Measurements from ENCODE around the gene STX7. TPM values are rescaled to one million over a fixed set of nuclear protein-coding genes. Genes with fewer than 3 reads are reported as not detected.

The STX7 gene
- total RNA-seq, 1 donor from 2014 or later, result 50.0 TPM

DNA sequence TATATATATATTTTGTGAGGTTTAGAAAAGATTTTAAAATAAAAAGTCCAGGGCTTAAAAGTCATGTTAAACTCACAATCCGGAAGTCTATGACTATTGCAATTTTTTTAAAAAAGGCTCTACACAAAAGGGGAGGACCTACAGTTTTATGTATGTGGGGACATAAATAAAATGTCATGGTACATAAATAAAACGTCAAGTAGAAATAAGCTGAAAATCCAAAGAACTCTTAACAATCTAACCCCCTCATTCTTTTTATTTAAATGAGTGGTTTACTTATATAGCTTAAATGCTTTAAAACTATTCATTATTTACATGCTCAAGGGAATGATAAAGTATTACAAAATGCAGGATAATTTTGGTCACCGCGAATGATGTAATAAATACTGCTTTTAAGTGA, 36.2 kb downstream of the STX7 start:
- no peak for DNase-seq

- DNase-seq, result no peak
These were observed 37.0 kb downstream of the STX7 start for GRCh38 chr6:132475925-132476324.

DNA sequence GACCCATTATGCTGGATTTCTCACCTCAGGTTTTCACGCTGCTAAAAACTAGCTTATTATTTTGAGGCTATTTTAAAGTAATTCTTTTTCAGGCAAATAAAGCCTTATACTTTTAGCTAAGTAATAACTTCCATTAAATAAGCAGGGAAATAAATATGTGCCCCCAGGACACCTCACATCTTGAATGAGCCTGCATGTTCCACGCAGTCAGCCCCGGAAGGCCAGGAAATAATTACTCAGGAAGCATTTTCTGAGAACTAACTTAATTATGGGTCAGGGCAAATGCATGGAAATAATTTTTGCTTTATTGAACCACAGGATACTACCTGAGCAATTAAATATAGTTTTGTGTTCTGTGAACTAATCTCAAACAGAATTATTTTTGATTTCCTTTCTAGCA, 41.1 kb downstream of the STX7 start:
- no peak for DNase-seq

- DNase-seq, result no peak
These were observed 46.0 kb downstream of the STX7 start for GRCh38 chr6:132466952-132467351.

- no peak for DNase-seq
These were observed 47.1 kb downstream of the STX7 start for GRCh38 chr6:132465530-132466485.

DNA sequence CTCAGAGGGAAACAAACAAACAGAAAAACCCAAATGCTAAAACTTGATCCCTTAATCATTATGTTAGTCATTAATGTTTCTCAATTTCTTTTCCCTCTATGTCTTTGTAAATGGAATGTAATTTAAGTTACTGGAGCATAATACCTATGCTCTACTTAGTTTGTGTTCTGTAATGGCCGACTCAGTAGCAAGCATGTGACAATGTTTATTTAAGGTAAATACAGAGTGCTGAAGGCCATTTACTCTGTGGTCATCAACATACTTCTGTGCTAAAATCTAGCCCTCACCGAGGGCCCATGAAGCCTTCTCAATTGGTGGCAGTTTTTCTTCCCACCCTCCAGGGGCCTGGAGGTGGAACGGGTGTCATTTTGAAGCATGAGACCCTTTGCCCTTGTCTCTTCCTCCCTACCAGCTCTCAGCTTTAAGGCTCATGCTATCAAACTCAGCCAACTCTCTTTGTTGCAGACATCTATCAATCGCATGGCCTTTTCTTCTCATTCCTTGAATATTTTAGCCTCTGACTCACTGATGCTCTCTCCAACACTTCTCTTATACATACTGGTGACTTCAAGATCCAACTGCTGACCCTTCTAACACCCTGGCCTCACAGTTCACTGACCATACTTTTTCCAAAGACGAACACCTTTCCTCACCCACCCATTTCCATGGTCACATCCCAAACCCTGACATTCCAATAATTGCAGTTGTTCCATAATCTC, 48.2 kb downstream of the STX7 start:
- DNase-seq, result no peak

DNA sequence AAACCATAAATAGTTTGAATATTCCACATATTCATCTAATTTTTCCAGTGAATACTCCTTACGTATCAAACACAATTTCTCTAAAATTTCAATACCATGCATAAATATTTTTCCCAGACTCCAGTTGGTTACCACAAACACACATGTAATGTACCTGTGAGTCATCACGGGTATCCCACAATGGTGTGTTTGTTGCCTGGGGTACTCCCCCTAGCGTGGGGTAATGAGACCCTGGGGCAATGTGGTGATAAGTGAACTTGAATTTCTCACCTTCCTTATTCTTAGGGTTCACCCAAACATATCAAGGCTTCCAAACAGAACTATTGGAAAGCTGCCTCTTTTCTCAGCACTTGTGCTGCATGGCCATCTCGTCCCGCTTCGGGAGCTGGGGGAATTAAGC, 51.0 kb downstream of the STX7 start:
- no peak for DNase-seq

DNA sequence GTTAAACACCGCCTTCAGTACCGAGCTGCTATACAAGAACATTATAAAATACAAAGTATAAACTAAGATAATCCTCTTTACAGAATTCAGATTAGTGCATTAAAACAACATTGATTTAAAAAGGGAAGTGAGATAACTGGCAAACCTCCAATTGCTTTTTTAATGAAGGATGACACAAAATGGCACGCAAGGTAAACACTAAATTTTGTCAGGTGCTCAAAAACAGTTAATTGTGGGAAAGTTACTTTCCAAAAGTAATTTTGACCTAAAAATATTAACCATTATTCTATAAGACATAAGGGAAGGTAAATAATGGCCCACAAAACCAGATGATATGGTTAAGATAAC, 53.3 kb downstream of the STX7 start:
- no peak for DNase-seq

GRCh38 chr6:132458887-132459604, 53.9 kb downstream of the STX7 start:
- DNase-seq, result no peak

DNA sequence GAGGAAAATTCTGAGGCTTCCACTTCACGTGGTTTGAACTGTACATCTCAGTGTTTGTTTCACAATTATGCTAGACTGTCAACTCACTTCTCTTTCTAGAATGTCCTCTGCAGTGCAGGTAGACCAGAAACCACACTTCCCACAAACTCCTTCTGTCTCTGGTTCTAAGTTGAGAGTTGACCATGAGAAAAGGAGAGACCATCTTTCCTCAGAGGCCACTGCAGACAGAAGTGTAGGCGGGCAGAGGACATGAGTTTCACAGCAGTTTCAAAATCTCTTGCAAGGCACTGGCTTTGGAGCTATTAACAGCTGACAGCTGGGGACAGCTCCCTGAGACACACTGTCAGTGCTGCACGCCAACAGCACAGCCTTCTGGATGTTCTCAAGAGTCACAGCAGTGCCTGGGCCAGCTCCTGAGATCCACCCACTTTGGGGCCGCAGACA, 56.2 kb downstream of the STX7 start:
- peak; percentile 82 for DNase-seq

DNA sequence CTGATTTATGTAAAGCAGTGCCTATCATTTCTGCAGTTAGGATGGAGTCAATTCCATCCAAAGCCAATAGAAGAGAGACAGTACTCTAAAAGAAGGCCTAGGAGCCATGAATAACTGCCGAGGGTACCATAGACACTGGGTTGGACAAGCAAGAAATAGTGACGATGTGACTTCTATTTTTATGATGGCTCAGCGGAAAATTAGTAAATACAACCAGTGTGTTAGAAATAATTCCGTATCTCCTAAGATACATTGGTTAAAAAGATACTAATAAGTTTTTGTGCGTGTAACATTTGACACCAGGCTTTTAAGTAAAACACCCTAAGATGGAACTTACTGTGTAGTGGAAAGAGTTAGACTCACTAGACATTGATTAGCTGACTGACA, 66.1 kb downstream of the STX7 start:
- DNase-seq, result no peak

GRCh38 chr6:132446141-132446854, 66.6 kb downstream of the STX7 start:
- DNase-seq, result no peak

- no peak for DNase-seq
These were observed 67.5 kb downstream of the STX7 start for GRCh38 chr6:132445201-132445951.

DNA sequence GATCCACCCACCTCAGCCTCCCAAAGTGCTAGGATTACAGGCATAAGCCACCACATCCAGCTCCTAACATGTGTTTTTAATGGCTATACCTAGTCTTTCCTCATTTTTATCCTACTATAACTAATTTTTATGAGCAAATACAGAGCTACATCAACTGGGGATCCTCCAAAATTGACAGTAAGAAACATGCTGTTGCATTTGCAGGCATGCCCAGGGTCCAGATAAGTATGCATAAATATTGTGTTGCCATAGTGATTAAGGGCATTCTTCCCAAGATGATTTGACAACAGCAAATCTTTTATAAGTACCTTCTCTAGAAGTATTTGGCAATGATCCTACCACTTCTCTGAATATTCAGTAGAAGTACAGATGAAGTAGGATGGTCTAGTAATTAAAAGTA, 69.7 kb downstream of the STX7 start:
- peak; percentile 23 for DNase-seq

GRCh38 chr6:132430110-132430509, 82.8 kb downstream of the STX7 start:
- no peak for DNase-seq

DNA sequence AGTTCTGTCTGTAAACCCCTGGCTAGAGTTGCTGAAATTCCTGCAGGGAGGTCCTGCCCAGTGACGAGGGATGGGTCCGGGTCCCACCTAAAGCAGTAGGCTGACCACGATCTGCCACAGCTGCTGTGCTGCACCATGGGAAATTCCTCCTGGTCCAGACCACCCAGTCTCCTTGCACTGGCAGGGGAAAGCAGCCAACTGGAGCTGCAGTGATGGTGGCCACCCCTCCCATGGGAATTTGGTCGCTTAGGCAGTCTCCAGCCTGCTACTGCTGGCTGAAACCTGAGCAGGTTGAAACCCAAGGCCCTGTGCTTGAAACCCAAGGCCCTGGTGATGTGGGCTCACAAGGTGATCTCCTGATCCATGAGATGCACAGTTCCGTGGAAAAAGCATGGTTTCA, 87.7 kb downstream of the STX7 start:
- no peak for DNase-seq

GRCh38 chr6:132423839-132424238, 89.1 kb downstream of the STX7 start:
- no peak for DNase-seq

DNA sequence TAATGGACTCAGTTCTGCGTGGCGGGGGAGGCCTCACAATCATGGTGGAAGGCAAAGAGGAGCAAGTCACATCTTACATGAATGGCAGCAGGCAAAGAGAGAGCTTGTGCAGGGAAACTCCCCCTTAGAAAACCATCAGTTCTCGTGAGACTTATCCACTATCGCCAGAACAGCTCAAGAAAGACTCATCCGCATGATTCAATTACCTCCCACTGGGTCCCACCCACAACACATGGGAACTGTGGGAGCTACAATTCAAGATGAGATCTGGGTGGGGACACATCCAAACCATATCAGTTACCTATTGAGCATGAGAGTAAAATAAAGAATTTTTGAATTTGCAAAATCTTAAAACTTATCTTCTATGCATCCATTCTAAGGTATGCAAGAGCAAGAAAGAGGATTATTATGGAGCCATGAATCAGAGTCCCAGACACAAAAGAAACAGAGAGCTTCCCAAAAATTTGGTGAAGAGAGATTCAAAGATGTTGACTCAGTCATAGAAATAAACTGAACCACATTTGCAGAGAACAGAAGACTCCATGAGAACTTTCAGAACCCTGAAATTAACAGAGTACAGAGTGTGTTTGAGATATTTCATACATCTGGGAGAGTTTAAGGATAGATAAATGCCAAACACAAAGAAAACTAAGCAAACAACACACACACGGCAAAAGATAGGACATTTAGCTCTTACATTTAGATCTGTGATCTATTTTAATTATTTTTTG, 94.5 kb downstream of the STX7 start:
- DNase-seq, result no peak

GRCh38 chr6:132414761-132415160, 98.2 kb downstream of the STX7 start:
- DNase-seq, result no peak

- DNase-seq, result no peak
These were observed 98.6 kb downstream of the STX7 start for GRCh38 chr6:132414322-132414721.

GRCh38 chr6:132413499-132413802, 99.5 kb downstream of the STX7 start:
- DNase-seq, result no peak

Data from tongue (tissue), 2 donors.